ENCODE data around the gene PDZD8. TPM values are rescaled to one million over a fixed set of nuclear protein-coding genes. Genes with fewer than 3 reads are reported as not detected.

PDZD8 gene
- polyA plus RNA-seq, 1 donor from 2014 or later: 16.3 TPM

DNA sequence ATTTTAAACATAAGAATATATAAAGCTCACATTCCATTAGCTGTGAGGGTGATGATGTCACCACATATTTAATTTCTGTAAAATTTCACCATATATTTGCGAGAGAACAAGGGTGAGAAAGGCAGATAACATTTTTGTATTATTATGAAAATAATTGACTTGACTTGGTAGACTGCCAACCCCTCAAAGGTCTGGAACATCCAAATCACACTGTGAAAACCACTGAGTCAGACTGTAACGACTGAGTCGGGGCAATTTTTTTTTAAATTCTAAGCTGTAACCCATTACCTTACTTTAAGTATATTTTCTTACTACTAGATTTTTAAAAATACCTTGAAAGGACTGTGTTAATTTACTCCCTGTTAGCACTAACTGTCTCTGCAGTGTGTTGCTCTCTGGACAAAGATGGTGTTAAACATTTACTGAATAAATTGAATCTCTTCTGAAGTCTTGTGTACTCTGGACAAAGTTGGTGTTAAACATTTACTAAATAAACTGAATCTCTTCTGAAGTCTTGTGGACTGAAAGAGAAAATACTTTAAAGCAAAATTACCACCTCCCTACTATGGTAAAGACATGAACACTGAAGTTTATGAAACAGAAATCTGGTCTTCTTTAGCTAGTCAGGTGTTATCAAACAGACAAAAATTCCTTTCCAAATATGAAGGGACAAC lies 14.1 kb downstream of the PDZD8 start:
- Histone ChIP-seq H3K9me2 (ENCODE audit: insufficient read depth, low read length) (no peaks in the 10 kb centered on the region), H4K20me1 (ENCODE audit: insufficient read depth) (no peaks in the 10 kb centered on the region), H3K4me2 (ENCODE audit: low read length) (no peak overlapping the region)

DNA sequence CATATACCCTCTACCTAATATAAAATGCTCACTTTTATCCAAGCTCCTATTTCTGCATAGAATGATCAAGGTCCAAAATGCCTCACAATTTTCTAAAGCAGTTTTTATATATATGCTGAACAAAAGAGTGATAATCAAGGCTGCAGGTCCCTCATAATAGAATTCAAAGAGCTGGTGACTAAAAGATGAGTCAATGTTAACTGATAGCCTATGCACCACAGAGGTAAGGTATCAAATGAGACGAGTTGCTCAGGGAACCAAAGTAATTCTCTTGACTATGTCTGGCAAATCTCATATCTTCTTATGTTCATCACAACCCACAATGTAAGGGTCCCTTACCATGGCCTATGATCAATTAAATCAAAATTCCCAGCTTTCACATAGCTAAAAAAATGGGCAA lies 15.2 kb downstream of the PDZD8 start:
- Histone ChIP-seq H3K9ac (ENCODE audit: low read length) (no peak overlapping the region), H3K79me2 (replicated peaks; ENCODE audit: insufficient read depth, low read length) (peaks cover 54% of the 10 kb centered on the region), H3K4me3 (ENCODE audit: low read length) (no peak overlapping the region), H3K9me2 (ENCODE audit: insufficient read depth, low read length) (no peaks in the 10 kb centered on the region), H3F3A (ENCODE audit: insufficient read depth, low read length, poor library complexity, severe bottlenecking) (no peaks in the 10 kb centered on the region), H2AFZ (ENCODE audit: low read depth, low read length) (no peak overlapping the region), H3K9me3 (ENCODE audit: low read length) (no peaks in the 10 kb centered on the region), H3K4me2 (ENCODE audit: low read length) (no peak overlapping the region), H3K27ac (ENCODE audit: low read length) (no peak overlapping the region), H4K20me1 (ENCODE audit: insufficient read depth) (no peaks in the 10 kb centered on the region), H3K36me3 (ENCODE audit: insufficient read depth, low read length) (no peaks in the 10 kb centered on the region), H3K27me3 (ENCODE audit: insufficient read depth, low read depth, low read length) (no peaks in the 10 kb centered on the region)
- TF ChIP-seq, protein P1, sequence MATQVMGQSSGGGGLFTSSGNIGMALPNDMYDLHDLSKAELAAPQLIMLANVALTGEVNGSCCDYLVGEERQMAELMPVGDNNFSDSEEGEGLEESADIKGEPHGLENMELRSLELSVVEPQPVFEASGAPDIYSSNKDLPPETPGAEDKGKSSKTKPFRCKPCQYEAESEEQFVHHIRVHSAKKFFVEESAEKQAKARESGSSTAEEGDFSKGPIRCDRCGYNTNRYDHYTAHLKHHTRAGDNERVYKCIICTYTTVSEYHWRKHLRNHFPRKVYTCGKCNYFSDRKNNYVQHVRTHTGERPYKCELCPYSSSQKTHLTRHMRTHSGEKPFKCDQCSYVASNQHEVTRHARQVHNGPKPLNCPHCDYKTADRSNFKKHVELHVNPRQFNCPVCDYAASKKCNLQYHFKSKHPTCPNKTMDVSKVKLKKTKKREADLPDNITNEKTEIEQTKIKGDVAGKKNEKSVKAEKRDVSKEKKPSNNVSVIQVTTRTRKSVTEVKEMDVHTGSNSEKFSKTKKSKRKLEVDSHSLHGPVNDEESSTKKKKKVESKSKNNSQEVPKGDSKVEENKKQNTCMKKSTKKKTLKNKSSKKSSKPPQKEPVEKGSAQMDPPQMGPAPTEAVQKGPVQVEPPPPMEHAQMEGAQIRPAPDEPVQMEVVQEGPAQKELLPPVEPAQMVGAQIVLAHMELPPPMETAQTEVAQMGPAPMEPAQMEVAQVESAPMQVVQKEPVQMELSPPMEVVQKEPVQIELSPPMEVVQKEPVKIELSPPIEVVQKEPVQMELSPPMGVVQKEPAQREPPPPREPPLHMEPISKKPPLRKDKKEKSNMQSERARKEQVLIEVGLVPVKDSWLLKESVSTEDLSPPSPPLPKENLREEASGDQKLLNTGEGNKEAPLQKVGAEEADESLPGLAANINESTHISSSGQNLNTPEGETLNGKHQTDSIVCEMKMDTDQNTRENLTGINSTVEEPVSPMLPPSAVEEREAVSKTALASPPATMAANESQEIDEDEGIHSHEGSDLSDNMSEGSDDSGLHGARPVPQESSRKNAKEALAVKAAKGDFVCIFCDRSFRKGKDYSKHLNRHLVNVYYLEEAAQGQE (IDR thresholded peaks at IDR 0.05; ENCODE audit: borderline replicate concordance): no peak
- TF ChIP-seq EP300 (conservative IDR thresholded peaks at IDR 0.05; ENCODE audit: poor library complexity, severe bottlenecking) (no peak), EZH2 (IDR thresholded peaks at IDR 0.05; ENCODE audit: borderline replicate concordance, insufficient read depth, low read length, poor library complexity, severe bottlenecking) (no peak), MXI1 (conservative IDR thresholded peaks at IDR 0.05; ENCODE audit: poor library complexity, severe bottlenecking) (no peak), TAF1 (IDR thresholded peaks at IDR 0.05; ENCODE audit: low read depth) (no peak)

More for the DNA sequence above, 14.1 kb downstream of the PDZD8 start:
- no peaks in the 10 kb centered on the region for H3K27me3 ChIP-seq (ENCODE audit: insufficient read depth, low read depth, low read length)
- no peak overlapping the region for H3K9ac ChIP-seq (ENCODE audit: low read length)
- peaks cover 56% of the 10 kb centered on the region for H3K79me2 ChIP-seq (replicated peaks; ENCODE audit: insufficient read depth, low read length)
- no peaks in the 10 kb centered on the region for H3K9me3 ChIP-seq (ENCODE audit: low read length)
- no peak overlapping the region for H3K27ac ChIP-seq (ENCODE audit: low read length)
- no peak overlapping the region for H2AFZ ChIP-seq (ENCODE audit: low read depth, low read length)
- no peak overlapping the region for H3K4me3 ChIP-seq (ENCODE audit: low read length)
- TF ChIP-seq EZH2 (IDR thresholded peaks at IDR 0.05; ENCODE audit: borderline replicate concordance, insufficient read depth, low read length, poor library complexity, severe bottlenecking) (no peak), SMC3 (conservative IDR thresholded peaks at IDR 0.05; ENCODE audit: poor library complexity) (no peak), POLR2AphosphoS5 (IDR thresholded peaks at IDR 0.05) (no peak), TAF1 (IDR thresholded peaks at IDR 0.05; ENCODE audit: low read depth) (no peak), RAD21 (conservative IDR thresholded peaks at IDR 0.05) (no peak), MXI1 (conservative IDR thresholded peaks at IDR 0.05; ENCODE audit: poor library complexity, severe bottlenecking) (no peak), EP300 (conservative IDR thresholded peaks at IDR 0.05; ENCODE audit: poor library complexity, severe bottlenecking) (no peak)
- TF ChIP-seq, protein P1 (IDR thresholded peaks at IDR 0.05; ENCODE audit: borderline replicate concordance): no peak
- TF ChIP-seq, protein P2, sequence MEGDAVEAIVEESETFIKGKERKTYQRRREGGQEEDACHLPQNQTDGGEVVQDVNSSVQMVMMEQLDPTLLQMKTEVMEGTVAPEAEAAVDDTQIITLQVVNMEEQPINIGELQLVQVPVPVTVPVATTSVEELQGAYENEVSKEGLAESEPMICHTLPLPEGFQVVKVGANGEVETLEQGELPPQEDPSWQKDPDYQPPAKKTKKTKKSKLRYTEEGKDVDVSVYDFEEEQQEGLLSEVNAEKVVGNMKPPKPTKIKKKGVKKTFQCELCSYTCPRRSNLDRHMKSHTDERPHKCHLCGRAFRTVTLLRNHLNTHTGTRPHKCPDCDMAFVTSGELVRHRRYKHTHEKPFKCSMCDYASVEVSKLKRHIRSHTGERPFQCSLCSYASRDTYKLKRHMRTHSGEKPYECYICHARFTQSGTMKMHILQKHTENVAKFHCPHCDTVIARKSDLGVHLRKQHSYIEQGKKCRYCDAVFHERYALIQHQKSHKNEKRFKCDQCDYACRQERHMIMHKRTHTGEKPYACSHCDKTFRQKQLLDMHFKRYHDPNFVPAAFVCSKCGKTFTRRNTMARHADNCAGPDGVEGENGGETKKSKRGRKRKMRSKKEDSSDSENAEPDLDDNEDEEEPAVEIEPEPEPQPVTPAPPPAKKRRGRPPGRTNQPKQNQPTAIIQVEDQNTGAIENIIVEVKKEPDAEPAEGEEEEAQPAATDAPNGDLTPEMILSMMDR (IDR thresholded peaks at IDR 0.05; ENCODE audit: poor library complexity, severe bottlenecking): no peak
- H3F3A ChIP-seq (ENCODE audit: insufficient read depth, low read length, poor library complexity, severe bottlenecking): no peaks in the 10 kb centered on the region
- no peaks in the 10 kb centered on the region for H3K36me3 ChIP-seq (ENCODE audit: insufficient read depth, low read length)
